Measurements from ENCODE around the gene NBPF1.
"Not testable (repeated sequence)": the region's sequence is repeated elsewhere in the genome, so short reads cannot be mapped to it uniquely, and the experiment has no call there.

NBPF1 gene

DNA sequence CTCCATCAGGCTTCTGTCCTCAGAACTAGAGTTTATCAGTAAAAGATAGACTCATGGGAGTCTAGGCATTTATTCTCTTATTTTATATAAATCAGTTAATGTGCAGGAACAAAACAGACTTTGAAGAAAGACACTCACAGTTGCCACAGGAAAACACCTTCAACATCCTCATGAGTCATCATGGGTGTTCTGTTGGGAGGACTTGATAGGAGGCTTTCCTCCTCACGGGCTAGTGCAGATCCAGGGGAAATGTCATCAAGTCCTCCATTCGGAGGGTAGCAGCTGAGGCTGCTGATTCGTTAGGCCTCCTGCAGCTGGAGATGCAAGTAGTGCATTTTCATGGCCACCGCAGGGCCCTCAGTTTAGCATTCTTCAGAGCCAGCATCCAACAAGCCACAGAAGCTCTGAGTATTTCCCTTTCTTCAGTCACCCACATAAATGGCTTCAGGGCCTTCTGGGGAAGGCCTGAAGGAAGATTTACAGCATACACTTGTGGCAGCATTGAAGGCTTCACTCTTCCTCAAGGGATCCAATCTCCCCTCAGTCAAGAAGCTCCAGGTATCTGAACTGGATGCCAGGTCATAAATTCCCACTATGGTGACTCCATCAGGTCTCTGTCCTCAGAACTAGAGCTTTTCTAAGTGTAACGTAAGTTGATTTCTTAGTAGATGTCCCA lies 10.9 kb downstream of the NBPF1 start:
- CTCF ChIA-PET = interaction anchor here (1.3 to 2.2 kb wide), 2 partner anchors 10 to 18 kb away, joined by 3 to 7 read pairs; no protein-coding TSS in a partner anchor
- POLR2A ChIA-PET = interaction anchor here (1.5 kb wide), 1 partner anchor 10 kb away, joined by 5 read pairs; no protein-coding TSS in a partner anchor
- DNase-seq (ENCODE audit: extremely low spot score) = not testable (repeated sequence)

DNA sequence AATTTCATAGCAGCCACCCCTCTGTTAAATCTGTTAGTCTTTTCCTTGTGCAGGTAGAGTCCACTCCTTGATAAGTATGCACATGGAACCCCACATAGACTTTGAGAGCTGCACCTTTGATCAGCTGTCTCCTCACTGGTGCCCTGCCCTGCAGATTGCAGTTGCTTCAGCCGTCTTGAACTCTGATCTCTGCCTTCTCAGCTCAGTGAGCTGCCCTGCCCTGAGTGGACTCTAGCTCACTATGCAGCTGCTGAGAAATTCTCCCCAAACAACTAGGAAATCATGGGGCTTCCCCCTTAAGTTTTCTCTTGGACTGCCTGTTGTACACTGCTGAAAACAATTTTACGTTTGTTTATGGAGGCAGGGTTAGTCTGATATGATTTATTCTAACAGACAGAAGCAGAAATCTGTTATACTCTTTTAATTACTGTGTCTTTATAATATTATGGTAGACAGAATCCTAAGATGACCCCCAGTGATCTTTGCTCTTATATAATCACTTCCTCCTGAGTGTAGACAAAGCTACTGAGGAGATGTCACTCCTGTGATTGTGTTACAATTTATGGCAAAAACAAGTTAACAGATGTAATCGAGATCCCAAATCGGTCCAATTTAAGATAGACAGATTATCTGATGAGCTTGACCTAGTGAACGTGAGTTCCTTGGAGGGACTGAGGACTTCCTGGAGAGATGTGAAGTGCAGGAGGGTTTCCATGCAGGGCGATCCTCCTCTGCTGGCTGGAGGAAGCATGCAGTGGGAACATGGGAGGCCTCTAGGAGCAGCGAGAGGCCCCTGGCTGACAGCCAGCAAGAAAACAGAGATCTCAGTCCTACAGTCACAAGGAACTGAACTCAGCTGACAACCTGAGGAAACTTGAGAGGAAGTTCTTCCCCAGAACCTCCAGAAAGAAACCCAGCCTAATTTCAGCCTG lies 12.2 kb downstream of the NBPF1 start:
- DNase-seq (ENCODE audit: extremely low spot score); POLR2A ChIA-PET: not testable (repeated sequence)
- CTCF ChIA-PET = interaction anchor here (1.7 kb wide), 1 partner anchor 20 kb away, joined by 3 read pairs; no protein-coding TSS in a partner anchor

DNA sequence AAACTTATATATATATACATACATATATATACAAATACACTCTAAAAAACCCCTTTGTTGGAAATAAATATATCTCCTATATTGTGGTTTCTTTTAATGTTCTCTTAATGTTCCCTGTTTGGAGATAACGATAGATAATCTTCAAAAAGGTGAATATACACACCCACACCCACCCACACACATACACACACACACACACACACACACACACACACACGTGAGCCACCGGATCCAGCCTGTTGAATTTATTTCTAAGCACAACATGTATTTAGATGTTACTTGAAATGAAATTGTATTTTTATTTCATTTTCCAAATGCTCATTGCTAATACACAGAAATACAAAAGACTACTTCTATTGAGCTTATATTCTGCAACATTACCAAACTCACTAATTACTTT lies 14.0 kb downstream of the NBPF1 start:
- CTCF ChIA-PET = interaction anchor here (1.7 kb wide), 1 partner anchor 22 kb away, joined by 3 read pairs; no protein-coding TSS in a partner anchor
- DNase-seq (ENCODE audit: extremely low spot score); POLR2A ChIA-PET: not testable (repeated sequence)

DNA sequence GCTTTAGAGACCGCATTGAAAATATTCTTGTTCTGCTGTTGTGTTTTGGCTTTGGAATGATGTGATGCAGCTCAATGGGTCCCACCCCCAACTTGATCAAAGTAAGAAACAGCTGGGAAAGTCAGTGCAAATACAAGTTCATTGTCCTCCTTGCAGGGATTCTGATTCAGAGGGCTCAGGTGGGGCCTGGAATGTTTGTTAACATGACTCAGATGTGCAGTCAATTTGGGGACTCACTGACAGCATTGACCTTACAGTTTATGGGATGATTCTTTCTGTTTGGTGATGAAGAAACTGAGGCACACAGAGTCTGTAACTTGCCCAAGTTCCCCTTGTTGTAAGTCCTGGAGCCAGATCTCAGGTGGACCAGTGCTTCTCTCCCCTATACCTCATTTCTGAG lies 18.1 kb downstream of the NBPF1 start:
- CTCF ChIA-PET; POLR2A ChIA-PET; DNase-seq (ENCODE audit: extremely low spot score): not testable (repeated sequence)

DNA sequence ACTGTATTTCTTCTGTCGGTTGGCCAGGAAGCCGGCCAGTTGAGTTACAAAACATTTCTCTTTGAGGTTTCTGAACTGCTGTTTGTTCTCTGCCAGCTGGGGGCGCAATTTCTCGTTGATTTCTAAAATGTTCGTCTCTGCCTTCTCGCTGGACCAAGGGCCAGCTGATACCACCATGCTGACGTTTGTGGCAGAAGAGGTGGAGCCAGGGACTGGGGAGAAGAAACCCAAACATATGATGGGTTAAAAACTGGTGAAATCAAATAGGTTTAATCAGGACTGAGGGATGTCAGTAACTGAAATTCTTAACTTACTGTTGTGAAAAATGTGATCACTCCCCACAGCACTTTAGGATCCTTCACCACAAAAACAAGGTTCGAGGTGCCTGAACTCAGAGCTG lies 21.5 kb downstream of the NBPF1 start:
- POLR2A ChIA-PET = interaction anchor here (1.1 kb wide), 1 partner anchor 29 kb away, joined by 3 read pairs; no protein-coding TSS in a partner anchor
- DNase-seq (ENCODE audit: extremely low spot score) = not testable (repeated sequence)
- CTCF ChIA-PET = interaction anchor here (1.7 kb wide), 1 partner anchor 17 kb away, joined by 5 read pairs; no protein-coding TSS in a partner anchor

DNA sequence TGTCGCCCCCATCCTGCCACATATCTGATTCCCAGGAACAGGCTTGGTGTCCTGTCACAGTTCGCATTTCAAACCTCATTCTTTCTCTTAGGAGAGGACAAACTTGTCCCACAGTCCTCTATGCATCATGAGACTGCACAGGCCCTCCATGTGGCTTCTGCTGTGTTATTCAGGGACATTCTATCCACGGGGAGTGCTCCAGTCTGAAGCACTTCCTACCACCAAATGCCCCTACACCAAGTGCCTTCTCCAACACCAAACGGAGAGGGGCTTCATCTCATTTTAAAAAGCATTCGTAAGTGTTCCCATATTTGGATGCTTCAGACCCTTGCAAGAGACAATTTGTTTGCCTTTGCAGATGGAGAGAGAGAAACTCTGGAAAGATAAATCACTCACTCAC lies 25.3 kb downstream of the NBPF1 start:
- DNase-seq (ENCODE audit: extremely low spot score); CTCF ChIA-PET; POLR2A ChIA-PET: not testable (repeated sequence)

DNA sequence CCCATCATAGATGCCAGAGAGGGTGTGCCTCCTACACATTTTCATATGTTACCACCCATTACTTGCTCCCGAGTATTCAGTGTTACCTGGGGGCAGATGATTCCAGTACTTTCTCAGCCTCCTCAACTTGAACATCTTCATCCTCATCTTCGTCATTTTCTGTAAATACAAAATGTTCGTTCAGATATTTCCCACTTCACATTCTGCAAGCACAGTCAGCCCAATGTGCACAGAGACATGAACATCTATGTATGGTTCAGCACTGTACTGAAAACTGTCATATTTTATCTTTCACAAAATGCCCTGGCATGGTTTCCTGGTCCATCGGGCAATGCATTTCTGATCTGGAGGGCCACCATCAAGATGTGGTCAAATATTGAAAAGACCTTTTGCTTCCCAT lies 25.7 kb downstream of the NBPF1 start:
- DNase-seq (ENCODE audit: extremely low spot score); CTCF ChIA-PET; POLR2A ChIA-PET: not testable (repeated sequence)

DNA sequence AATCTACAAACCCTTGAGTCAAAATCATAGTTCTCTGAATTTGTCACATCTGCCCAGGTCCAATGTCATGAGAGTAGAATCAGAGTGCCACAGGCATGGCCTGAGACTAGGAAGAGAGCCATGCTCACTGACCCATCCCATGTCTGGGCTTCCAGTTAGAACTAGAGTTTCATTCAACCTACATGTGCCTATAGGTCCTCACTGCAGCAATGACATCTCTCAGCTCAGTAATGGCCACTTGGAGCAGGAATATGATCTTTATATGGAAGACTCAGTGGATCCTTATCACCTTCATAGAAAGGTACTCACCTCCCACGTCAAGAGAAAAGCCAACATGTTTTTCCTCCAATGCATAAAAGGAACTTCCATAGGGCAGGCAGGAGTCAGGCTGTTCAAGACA lies 48.0 kb downstream of the NBPF1 start:
- DNase-seq (ENCODE audit: extremely low spot score); POLR2A ChIA-PET; CTCF ChIA-PET: not testable (repeated sequence)

DNA sequence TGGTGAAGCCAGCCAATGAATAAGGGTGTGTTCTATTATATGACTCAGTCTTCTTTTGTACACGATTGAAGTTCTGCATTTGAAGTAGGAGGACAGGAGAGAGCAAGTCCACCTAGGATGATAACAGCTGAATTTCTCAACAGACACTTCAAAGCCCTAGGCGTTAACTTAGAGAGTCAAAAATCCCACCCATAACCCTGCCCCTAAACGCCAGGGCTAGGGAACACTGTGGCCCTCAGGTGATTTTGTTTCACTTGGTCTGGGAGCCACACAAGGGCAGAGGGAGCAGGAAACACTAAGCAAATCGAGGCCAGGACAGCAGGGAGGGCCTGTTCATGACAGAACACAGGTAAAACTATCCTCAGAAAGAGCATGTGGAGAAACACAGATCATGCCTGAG lies 52.3 kb downstream of the NBPF1 start:
- DNase-seq (ENCODE audit: extremely low spot score); POLR2A ChIA-PET; CTCF ChIA-PET: not testable (repeated sequence)

DNA sequence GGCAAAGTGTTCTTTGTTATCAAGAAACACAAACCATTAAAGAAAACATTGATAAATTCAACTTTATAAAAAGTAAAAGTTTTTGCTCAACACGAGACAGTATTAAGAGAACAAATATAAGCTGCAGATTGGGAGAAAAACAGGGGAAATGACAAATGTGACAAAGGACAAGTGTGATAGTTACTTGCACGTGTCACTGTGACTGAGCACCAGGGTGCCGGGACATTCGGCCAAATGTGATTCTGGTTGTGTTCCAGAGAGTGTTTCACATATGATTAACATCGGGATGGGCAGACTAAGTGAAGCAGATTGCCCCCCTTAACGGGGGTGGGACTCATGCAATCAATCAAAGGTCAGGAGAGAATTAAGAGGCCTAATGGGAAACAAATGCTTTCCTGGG lies 52.9 kb downstream of the NBPF1 start:
- DNase-seq (ENCODE audit: extremely low spot score); CTCF ChIA-PET; POLR2A ChIA-PET: not testable (repeated sequence)

DNA sequence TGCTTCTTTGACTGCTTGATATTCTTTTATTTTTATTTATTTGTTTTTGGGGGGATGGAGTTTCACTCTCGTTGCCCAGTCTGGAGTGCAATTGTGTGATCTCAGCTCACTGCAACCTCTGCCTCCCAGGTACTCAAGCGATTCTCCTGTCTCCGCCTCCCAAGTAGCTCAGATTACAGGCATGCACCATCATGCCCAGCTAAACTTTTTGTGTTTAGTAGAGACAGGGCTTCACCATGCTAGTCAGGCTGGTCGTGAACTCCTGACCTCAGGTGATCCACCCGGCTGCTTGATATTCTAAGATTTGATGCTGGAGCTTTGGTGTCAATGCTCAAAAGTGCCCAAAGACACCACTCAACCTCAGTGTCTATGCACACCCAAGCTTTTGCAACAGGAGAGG lies 53.7 kb downstream of the NBPF1 start:
- ChIA-PET POLR2A (interaction anchor here (0.6 kb wide), 1 partner anchor 46 kb away, joined by 3 read pairs; no protein-coding TSS in a partner anchor), CTCF (interaction anchor here (0.8 kb wide), 1 partner anchor 63 kb away, joined by 3 read pairs; no protein-coding TSS in a partner anchor)
- DNase-seq (ENCODE audit: extremely low spot score) = not testable (repeated sequence)

DNA sequence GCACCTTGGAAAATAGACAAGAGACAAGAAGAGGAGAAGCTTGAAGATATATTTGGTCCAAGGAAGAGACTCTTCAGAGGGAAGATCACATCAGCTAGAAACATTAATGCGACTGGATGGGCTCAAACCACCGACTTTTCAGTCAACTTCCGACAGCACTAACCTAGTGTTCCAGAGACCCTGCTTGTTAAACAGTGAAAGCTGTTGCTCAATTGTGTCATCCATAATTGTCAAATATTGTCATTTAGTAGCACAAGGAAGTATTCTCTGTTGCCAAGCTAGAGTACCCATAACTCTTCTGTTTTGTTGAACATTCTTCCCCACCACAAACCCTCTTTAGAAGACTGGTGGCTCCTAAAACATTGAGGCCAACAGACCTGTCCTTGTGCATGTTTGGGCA lies 56.3 kb downstream of the NBPF1 start:
- CTCF ChIA-PET; POLR2A ChIA-PET; DNase-seq (ENCODE audit: extremely low spot score): not testable (repeated sequence)

DNA sequence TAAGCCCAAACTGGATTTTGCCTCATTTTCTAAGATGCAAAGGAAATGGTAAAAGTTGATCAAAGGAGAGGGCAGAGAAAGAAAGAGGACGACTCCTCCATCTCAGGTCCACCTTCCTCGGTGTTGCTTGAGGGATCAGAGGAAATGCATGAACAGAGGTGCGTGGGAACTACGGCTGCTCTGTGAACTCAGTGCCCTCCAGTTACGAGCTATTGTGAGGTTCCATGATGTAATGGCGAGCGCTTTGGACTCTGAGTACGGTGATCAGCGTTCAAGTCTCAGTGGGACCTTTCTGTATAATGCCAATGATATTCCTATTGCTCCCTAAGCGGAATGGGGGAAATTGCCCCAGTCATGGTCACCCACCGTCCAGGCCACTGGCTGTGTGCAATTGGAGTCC lies 60.1 kb downstream of the NBPF1 start:
- DNase-seq (ENCODE audit: extremely low spot score); POLR2A ChIA-PET: not testable (repeated sequence)

DNA sequence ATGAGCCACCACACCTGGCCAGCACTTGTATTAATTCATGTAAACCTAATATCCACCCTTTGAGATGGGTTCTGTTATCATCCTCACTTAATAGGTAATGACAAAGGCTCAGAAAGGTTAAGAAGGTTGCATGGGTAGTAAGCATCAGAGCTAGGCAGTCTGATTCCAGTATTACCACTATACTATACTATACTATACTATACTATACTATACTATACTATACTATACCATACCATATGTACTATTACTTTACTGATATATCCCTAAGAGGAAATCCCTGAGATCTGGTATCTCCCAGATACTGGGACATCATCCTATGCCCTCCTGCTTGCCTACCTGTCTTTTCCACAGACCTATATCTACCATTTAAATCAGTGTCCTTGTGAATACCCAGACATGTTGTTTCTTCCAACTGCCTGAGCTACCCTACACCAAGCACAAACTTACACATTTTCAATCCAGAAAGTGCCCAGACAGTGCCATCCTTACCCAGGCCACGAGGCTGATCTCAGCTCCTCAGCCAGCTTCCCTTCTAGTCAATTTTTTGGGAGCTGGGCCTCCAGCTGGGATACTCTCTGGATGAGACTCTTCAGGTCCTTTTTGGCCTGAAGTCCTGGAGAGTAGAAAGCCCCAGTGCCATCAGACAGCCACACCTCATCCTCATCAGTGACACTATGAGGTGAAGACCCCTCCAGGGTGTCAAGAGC lies 63.0 kb downstream of the NBPF1 start:
- CTCF ChIA-PET; POLR2A ChIA-PET; DNase-seq (ENCODE audit: extremely low spot score): not testable (repeated sequence)

More for the DNA sequence above, 60.1 kb downstream of the NBPF1 start:
- CTCF ChIA-PET = not testable (repeated sequence)

DNA sequence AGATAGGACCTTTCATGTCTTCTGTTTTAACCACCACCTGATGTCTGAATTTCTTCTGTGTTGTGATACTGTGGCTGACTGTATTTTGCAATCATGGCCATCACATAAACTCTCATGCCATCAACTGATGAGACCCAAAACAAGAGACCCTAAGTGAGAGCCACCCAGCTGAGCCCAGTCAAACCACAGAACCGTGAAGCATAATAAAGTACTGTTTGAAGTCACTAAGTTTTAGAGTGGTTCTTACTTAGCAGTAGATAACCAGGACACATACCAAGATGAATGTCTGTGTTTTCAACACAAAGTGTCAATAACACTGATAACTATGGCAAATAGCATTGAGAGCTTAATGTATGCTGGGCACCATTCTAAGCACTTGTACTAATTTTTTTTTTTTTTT lies 63.8 kb downstream of the NBPF1 start:
- CTCF ChIA-PET; POLR2A ChIA-PET; DNase-seq (ENCODE audit: extremely low spot score): not testable (repeated sequence)

DNA sequence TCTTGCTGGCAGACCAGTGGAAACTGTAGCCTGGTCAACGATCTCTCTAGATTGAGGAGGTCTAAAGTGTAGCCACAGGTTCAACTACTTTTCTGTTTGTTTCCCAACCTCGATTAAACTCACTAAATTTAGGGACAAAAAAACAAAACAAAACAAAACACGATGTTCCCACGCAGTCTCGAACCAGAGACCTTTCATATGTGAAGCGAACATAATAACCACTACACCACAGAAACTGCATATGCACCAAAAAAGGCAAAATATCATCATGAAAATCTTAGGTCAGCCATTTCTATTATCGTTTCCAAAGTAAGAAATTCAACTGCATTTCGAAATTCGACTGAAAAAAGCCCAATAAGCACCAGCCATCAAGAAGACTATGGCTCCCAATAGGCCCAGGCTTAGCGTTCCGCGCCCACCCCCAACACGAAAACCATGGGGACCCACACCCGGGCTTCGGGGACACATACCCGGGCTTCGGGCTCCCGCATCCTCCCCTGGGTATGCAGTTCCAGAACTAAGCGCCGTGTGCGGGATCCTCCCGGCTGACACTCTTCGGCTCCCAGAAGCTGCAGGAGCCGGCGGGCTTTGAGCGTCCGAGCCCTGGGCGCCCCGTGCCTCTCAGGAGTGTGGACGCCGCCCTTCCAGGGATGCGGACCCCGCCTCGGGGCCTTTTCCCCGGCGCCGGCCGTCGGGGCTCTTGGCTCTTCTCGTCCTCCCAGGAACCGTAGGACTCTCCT lies 65.7 kb downstream of the NBPF1 start:
- CTCF ChIA-PET; DNase-seq (ENCODE audit: extremely low spot score); POLR2A ChIA-PET: not testable (repeated sequence)

DNA sequence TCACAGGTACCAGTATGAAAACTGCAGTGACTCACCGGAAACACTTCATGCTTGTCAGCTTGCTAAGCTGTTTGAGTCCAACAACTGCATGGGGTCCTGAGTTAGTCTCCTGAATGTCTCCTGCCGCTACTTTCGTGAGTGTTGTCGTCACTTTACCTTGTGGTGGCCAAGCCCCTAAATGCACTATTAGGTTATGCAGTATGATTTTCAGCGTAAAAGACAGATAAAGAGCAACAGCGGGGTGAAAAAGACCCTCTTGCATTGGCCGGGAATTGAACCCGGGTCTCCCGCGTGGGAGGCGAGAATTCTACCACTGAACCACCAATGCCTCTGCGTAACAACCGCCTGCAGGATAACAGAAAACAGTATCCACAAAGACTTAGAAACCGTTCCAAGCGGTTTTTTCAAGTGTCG lies 67.7 kb downstream of the NBPF1 start:
- peak; percentile 68 for DNase-seq (ENCODE audit: extremely low spot score)
- POLR2A ChIA-PET, CTCF ChIA-PET: not testable (repeated sequence)

DNA sequence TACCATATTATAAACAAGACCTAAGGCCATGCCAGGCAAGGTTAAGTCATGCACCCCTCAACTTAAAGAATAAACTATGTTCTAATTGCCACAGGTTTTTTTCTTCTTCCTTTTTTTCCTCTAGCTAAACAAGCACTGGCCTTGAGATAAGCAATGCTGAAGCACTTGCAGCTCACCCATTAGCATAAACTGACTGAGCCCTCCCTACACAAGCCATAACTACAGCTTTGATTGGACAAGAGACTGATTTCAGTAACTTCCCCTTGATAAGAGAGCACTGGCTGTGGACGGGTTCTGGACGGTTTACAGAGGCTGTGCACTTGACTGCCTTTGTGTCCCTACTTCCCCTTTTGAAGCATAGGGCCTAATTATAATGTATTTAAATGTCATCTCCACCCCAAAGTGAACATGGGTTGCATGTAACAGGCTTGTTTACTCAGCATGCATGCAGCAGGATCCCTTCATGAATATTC lies 72.9 kb downstream of the NBPF1 start:
- CTCF ChIA-PET; DNase-seq (ENCODE audit: extremely low spot score); POLR2A ChIA-PET: not testable (repeated sequence)

Measured in HEK293T (cell line).